Prostate gland (tissue), 2 donors: Measurements from ENCODE around the gene TMEM61.

Source experiments
- CTCF ChIP-seq, 4 experiments: fragments of 200-600 bp in 2 of 4; fragments of 450-650 bp in 2 of 4; sonication (generic) in 2 of 4; IDR thresholded peaks; 1 replicate in 3 of 4; 2 replicates in 1 of 4; pipeline ENCODE4 v1.5.1; 2016 to 2019; ENCODE audit warnings: antibody characterized with exemption in 4 of 4, mild to moderate bottlenecking in 2 of 4, moderate library complexity in 2 of 4
- POLR2A ChIP-seq: fragments of 450-650 bp; IDR thresholded peaks from one replicate; pipeline ENCODE4 v1.6.1; 2016; ENCODE audit warnings: antibody characterized with exemption, mild to moderate bottlenecking
- POLR2AphosphoS5 ChIP-seq: sonication (generic); formaldehyde crosslinking; IDR thresholded peaks from one replicate; pipeline ENCODE4 v1.6.1; 2017; ENCODE audit warnings: antibody characterized with exemption

GRCh38 chr1:55035904-55036303 is 55.5 kb downstream of the TMEM61 start:
- no peak for TF ChIP-seq POLR2A
- no peak for TF ChIP-seq CTCF (IDR thresholded peaks at IDR 0.05)
- TF ChIP-seq POLR2AphosphoS5: no peak
